Measurements from ENCODE around the gene CPXM2. TPM values are rescaled to one million over a fixed set of nuclear protein-coding genes. Genes with fewer than 3 reads are reported as not detected.

CPXM2 gene
- total RNA-seq, 6 donors from 2014 or later: 0.61 to 10.2 (median 3.1) TPM

DNA sequence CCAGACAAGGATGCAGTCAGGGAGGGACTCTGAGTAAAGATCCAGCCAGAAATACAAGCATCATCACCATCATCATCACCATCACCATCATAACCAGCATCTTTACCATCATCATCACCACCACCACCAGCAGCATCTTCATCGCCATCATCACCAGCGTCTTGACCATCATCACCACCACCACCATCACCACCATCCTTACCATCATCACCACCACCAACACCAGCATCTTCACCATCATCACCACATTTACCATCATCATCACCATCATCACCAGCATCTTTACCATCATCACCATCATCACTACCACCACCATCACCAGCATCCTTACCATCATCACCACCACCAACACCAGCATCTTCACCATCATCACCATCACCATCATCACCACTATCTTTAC, 44.1 kb upstream of the CPXM2 start:
- H3K27ac ChIP-seq: no peak overlapping the region
- WGBS, 2 donors: 93 to 96% methylated on average over 2 of the region's 2 CpGs
- H3K4me3 ChIP-seq: no peak overlapping the region
- H3K36me3 ChIP-seq: no peaks in the 10 kb centered on the region
- ATAC-seq (ENCODE audit: low FRiP score in 2 of 2) (no peak), DNase-seq (no peak)
- no peaks in the 10 kb centered on the region for H3K27me3 ChIP-seq
- TF ChIP-seq POLR2AphosphoS5 (IDR thresholded peaks at IDR 0.05) (no peak), EP300 (IDR thresholded peaks at IDR 0.05) (no peak), POLR2A (IDR thresholded peaks at IDR 0.05) (no peak)
- TF ChIP-seq, protein P1, sequence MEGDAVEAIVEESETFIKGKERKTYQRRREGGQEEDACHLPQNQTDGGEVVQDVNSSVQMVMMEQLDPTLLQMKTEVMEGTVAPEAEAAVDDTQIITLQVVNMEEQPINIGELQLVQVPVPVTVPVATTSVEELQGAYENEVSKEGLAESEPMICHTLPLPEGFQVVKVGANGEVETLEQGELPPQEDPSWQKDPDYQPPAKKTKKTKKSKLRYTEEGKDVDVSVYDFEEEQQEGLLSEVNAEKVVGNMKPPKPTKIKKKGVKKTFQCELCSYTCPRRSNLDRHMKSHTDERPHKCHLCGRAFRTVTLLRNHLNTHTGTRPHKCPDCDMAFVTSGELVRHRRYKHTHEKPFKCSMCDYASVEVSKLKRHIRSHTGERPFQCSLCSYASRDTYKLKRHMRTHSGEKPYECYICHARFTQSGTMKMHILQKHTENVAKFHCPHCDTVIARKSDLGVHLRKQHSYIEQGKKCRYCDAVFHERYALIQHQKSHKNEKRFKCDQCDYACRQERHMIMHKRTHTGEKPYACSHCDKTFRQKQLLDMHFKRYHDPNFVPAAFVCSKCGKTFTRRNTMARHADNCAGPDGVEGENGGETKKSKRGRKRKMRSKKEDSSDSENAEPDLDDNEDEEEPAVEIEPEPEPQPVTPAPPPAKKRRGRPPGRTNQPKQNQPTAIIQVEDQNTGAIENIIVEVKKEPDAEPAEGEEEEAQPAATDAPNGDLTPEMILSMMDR (IDR thresholded peaks at IDR 0.05): no peak
- H3K4me1 ChIP-seq: no peaks in the 10 kb centered on the region
- H3K9me3 ChIP-seq: peaks cover 0 to 3% (median 0%) of the 10 kb centered on the region in 4 donors

DNA sequence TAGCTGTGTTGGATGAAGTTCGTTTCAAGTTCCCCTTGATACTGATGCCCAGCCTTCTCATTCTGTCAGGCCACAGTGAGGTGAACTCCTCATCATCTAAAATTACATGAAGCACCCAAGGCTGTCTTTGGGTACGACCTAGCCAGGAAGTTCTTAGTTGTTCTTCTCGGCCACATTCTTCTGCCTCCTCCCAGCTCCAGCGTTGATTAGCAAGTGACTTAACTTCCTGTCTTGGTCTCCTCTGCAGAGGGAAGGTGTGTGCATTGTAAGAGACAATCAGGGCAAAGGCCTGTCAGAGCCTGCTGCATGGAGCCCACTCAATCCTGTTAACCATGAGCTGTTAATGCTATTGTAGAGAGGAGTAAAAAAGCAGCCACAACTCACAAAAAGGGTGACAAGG, 43.2 kb upstream of the CPXM2 start:
- ATAC-seq (ENCODE audit: low FRiP score in 2 of 2) (no peak), DNase-seq (no peak)
- Histone ChIP-seq H3K4me3 (no peak overlapping the region), H3K4me1 (no peaks in the 10 kb centered on the region), H3K36me3 (no peaks in the 10 kb centered on the region), H3K9me3 (peaks cover 0 to 3% (median 0%) of the 10 kb centered on the region in 4 donors), H3K27ac (no peak overlapping the region), H3K27me3 (no peaks in the 10 kb centered on the region)
- 35 to 51% methylated on average over 4 of the region's 4 CpGs for WGBS, 2 donors
- TF ChIP-seq, protein P1 (IDR thresholded peaks at IDR 0.05): no peak
- TF ChIP-seq POLR2A (IDR thresholded peaks at IDR 0.05) (no peak), POLR2AphosphoS5 (IDR thresholded peaks at IDR 0.05) (no peak), EP300 (IDR thresholded peaks at IDR 0.05) (no peak)

DNA sequence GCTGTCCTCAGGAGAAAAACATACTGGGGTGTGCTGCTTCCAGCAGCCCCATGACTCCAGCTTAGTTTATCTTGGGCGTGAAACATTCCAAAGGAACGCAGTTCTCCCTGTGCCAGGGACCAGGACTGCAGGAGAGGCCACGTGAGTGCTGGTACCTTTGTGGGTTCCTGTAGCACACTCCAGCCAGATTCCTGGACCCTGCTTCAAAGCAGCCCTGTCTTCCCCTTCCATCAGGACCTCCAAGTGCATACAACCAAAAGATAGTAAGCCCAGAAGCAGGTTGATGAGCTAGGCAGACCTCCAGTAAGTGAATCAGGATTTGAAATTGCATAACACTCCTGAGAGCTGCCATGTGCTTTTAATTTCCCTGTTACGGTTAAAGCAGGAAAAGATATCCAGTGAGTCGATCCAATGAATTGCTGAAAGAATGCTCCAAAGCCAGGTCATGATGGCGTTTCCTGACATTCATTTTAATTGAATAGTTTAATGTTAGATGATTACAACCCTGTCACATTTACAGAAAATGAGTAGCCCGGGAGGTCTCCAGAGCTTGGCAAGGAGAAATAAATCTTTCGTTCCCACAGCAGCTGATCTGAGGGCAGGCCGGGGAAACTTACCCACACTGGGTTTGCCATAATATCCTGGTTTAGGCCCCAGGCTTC, 38.9 kb upstream of the CPXM2 start:
- 85 to 86% methylated on average over 6 to 9 of the region's 9 CpGs for WGBS, 2 donors

DNA sequence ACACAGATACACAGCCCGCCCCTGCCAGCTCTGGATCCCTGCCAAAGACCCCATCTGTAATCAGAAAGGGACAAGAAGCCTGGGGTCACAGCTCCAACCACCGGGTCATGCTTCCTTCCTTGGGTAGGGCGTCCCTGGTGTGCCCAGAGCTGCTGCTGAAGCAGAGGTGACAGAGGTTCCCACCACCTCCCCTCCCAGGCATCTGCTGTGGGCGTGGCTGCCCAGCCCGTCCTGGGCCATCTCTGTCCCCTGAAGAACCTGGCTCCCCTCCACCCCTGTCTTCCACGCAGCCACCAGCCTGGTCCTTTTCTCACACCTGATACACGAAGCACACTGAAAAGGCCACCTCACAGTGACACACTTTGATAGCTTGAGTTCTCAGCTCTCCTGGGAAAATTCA, 38.2 kb upstream of the CPXM2 start:
- DNase-seq (peak in 1 of 2 donors; percentile 25), ATAC-seq (ENCODE audit: low FRiP score in 2 of 2) (peak in 1 of 2 donors; percentile 3)
- Histone ChIP-seq H3K27me3 (no peaks in the 10 kb centered on the region), H3K9me3 (peaks cover 0 to 8% (median 6%) of the 10 kb centered on the region in 4 donors), H3K4me3 (no peak overlapping the region), H3K36me3 (no peaks in the 10 kb centered on the region), H3K4me1 (no peaks in the 10 kb centered on the region), H3K27ac (no peak overlapping the region)
- 64 to 75% methylated on average over 6 to 7 of the region's 7 CpGs for WGBS, 2 donors
- TF ChIP-seq EP300 (IDR thresholded peaks at IDR 0.05) (no peak), POLR2A (IDR thresholded peaks at IDR 0.05) (no peak), POLR2AphosphoS5 (IDR thresholded peaks at IDR 0.05) (no peak)
- TF ChIP-seq, protein P1 (IDR thresholded peaks at IDR 0.05): no peak

More for the DNA sequence above, 38.9 kb upstream of the CPXM2 start:
- no peaks in the 10 kb centered on the region for H3K27me3 ChIP-seq
- no peak overlapping the region for H3K4me3 ChIP-seq
- no peaks in the 10 kb centered on the region for H3K4me1 ChIP-seq
- peaks cover 0 to 8% (median 6%) of the 10 kb centered on the region in 4 donors for H3K9me3 ChIP-seq
- H3K36me3 ChIP-seq: no peaks in the 10 kb centered on the region
- H3K27ac ChIP-seq: no peak overlapping the region
- TF ChIP-seq, protein P1 (IDR thresholded peaks at IDR 0.05): no peak
- TF ChIP-seq POLR2A (IDR thresholded peaks at IDR 0.05) (no peak), EP300 (IDR thresholded peaks at IDR 0.05) (no peak), POLR2AphosphoS5 (IDR thresholded peaks at IDR 0.05) (no peak)
- peak in 1 of 2 donors; percentile 80 for ATAC-seq (ENCODE audit: low FRiP score in 2 of 2)
- no peak for DNase-seq

DNA sequence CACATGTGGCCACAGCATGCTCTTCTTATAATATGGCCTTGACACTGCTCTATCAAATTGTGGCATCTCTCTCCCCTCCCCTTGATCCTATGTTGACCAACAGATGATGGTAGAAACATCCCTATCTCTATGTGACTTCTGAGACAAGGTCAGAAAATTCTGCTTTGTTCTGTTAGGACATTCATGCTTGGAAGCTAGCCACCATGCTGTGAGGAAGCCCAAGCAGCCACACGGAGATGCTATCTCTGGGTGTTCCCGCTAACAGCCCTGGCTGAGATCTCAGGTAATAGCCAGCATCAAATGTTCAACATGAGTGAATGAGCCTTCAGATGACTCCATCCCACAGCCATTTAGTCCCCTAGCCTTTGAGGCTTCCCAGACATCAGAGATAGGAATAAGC, 36.8 kb upstream of the CPXM2 start:
- Histone ChIP-seq H3K27me3 (no peaks in the 10 kb centered on the region), H3K36me3 (no peaks in the 10 kb centered on the region), H3K9me3 (peaks cover 0 to 8% (median 6%) of the 10 kb centered on the region in 4 donors), H3K4me3 (no peak overlapping the region), H3K27ac (no peak overlapping the region), H3K4me1 (no peaks in the 10 kb centered on the region)
- ATAC-seq (ENCODE audit: low FRiP score in 2 of 2) (no peak), DNase-seq (no peak)
- no peak for TF ChIP-seq POLR2AphosphoS5 (IDR thresholded peaks at IDR 0.05)
- TF ChIP-seq EP300 (IDR thresholded peaks at IDR 0.05): no peak
- TF ChIP-seq, protein P1 (IDR thresholded peaks at IDR 0.05): no peak
- TF ChIP-seq POLR2A (IDR thresholded peaks at IDR 0.05): no peak
- WGBS, 2 donors: 79 to 97% methylated on average over 2 of the region's 2 CpGs
